Left lobe of liver (tissue), 2 donors: ENCODE results near the gene ZNF829. TPM values are rescaled to one million over a fixed set of nuclear protein-coding genes. Genes with fewer than 3 reads are reported as not detected.
A peak's percentile ranks its signal among the peaks of the same experiment; 100 is the strongest.

Source experiments
- ATAC-seq: fragments of 200-7000 bp; cut with Tn5 transposase; one replicate; pipeline ENCODE4 v1.9.1; 2020; ENCODE audit warnings: mild to moderate bottlenecking, moderate library complexity
- DNase-seq: peaks from one replicate; pipeline ENCODE4 v3.0.0-alpha.2; 2020; ENCODE audit warnings: low spot score
- total RNA-seq: library from RNA; stranded (reverse); gene quantifications from one replicate; pipeline ENCODE4 v1.2.1, GENCODE V29; 2021
- donor health status: DM: no; HTN: no; CAD: no; lungs with moderate emphysema.
- donor health status: DM: no; HTN: yes; CAD: no.

ZNF829 gene
- 0.70 TPM for total RNA-seq

GRCh38 chr19:36915992-36916830 is at the start of gene ZNF829, which contains the start of gene ZNF568:
Gene ZNF829, minus strand, starts transcription at chr19:36916291. Its CDS starts 1,124 bp downstream, at chr19:36915167.
Gene ZNF568, plus strand, starts transcription at chr19:36916332. Its CDS starts 6,439 bp downstream, at chr19:36922771.
- DNase-seq (peak; percentile 89), ATAC-seq (peak; percentile 98)

GRCh38 chr19:36963280-36963679 is 47.2 kb upstream of the ZNF829 start:
- ATAC-seq = no peak
- DNase-seq = no peak

GRCh38 chr19:36962346-36962745 is 46.3 kb upstream of the ZNF829 start:
- DNase-seq (no peak), ATAC-seq (no peak)

DNA sequence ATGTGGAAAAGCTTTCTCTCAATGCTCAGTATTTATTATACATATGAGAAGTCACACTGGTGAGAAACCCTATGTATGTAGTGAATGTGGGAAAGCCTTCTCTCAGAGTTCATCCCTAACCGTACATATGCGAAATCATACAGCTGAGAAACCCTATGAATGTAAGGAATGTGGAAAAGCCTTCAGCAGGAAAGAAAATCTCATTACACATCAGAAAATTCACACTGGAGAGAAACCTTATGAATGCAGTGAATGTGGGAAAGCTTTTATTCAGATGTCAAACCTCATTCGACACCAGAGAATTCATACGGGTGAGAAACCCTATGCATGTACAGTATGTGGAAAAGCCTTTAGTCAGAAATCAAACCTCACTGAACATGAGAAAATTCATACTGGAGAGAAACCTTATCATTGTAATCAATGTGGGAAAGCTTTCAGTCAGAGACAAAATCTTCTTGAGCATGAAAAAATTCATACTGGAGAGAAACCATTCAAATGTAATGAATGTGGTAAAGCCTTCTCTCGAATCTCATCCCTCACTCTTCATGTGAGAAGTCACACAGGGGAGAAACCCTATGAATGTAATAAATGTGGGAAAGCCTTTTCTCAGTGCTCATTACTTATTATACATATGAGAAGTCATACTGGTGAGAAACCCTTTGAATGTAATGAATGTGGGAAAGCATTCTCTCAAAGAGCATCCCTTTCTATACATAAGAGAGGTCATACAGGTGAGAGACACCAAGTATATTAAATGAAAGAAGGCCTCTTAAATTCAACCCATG is 34.4 kb upstream of the ZNF829 start:
- no peak for DNase-seq
- ATAC-seq = no peak

DNA sequence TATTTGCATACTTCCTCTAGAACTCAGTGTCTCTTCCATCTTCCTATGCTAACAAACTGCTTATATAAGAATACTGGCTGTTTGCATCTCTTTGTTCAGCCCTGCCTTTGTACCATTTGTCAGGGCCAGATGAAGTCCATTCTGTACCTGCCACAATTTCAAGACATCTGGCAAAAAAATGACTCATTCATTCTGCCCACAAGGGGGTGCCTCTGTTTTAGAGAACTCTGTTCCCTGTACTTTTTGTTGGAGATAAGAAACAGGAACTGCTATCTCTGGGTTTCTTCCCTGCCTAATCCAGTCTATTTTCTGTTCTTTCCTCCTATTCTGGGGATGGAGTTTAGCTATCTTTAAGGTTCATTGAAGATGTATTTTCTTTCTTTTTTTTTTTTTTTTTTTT is 23.1 kb upstream of the ZNF829 start:
- ATAC-seq (no peak), DNase-seq (no peak)

GRCh38 chr19:36931684-36932083 is 15.6 kb upstream of the ZNF829 start:
- DNase-seq (no peak), ATAC-seq (no peak)

GRCh38 chr19:36918090-36918489 is 2.0 kb upstream of the ZNF829 start:
- DNase-seq (no peak), ATAC-seq (no peak)

DNA sequence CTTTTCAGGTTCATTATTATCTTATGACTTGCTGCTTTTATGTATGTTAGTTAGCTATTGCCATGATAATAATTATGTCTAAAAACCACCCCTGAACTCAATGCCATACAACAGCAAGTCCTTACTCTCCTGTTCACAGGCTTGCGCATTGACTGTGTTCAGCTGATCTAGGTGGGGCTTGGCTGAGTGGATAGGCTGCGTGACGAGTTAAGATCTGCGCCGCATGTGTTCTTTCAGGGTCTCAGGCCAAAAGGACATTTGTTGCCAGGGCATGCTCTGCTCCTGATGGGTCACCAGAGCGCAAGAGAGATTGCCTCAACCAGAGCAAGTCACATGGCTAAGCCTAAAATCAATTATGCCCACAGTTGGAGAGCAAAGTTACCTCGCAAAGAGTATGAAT is 900 bp upstream of the ZNF829 start:
- no peak for ATAC-seq
- no peak for DNase-seq

DNA sequence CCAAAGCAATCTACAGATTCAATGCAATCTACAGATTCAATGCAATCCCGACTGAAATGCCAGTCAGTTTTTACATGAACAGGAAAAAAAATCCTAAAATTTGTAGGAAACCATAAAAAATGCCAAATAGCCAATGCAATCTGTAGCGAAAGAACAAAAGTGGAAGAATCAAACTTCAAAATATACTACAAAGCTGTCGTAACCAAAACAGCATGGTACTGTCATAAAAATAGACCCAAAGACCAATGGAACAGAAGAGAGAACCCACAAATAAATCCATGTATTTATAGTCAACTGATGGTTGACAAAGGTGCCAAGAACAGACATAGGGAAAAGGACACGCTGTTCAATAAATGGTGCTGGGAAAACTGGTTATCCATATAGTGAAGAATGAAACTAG is 17.7 kb downstream of the ZNF829 start:
- DNase-seq = no peak
- no peak for ATAC-seq

DNA sequence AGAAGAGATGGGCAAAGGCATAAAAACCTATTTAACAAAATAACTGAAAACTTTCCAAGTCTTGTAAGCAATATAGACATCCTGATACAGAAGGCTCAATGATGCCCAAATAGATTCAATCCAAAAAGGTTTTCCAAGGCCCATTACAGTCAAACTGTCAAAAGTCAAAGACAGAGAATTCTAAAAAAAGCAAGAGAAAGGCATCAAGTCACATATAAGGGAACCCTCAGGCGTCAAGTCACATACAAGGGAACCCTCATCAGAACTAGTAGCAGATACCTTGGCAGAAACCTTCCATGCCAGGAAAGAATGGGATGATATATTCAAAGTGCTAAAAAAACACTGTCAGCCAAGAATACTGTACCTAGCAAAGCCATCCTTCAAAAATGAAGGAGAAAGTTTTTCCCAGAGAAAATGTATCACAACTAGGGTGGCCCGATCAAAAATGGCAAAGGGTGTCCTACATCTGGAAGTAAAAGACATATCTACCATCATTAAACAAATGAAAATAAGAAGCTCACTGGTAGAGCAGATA is 21.2 kb downstream of the ZNF829 start:
- DNase-seq = no peak
- ATAC-seq = no peak

DNA sequence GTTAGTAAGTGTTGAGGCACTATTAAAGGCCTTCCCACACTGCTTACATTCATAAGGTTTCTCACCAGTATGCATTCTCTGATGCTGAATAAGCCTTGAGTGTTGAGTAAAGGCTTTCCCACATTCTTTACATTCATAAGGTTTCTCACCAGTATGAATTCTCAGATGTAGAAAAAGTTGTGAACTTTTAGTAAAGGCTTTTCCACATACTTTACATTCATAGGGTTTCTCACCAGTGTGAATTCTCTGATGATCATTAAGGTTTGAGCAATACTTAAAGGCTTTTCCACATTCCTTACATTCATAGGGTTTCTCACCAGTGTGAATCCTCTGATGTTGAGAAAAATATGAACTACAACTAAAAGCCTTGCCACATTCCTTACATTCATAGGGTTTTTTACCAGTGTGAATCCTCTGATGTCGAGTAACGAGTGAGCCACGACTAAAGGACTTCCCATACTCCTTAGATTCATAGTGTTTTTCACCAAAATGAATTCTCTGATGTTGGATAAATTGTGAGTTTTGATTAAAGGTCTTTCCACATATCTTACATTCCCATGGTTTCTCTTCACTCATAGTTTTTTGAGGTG is 24.2 kb downstream of the ZNF829 start:
- ATAC-seq (no peak), DNase-seq (no peak)

- ATAC-seq (no peak), DNase-seq (no peak)
Observed at GRCh38 chr19:36876993-36877938, 38.8 kb downstream of the ZNF829 start.

- no peak for ATAC-seq
- no peak for DNase-seq
Observed at GRCh38 chr19:36851898-36852297, 64.2 kb downstream of the ZNF829 start.

DNA sequence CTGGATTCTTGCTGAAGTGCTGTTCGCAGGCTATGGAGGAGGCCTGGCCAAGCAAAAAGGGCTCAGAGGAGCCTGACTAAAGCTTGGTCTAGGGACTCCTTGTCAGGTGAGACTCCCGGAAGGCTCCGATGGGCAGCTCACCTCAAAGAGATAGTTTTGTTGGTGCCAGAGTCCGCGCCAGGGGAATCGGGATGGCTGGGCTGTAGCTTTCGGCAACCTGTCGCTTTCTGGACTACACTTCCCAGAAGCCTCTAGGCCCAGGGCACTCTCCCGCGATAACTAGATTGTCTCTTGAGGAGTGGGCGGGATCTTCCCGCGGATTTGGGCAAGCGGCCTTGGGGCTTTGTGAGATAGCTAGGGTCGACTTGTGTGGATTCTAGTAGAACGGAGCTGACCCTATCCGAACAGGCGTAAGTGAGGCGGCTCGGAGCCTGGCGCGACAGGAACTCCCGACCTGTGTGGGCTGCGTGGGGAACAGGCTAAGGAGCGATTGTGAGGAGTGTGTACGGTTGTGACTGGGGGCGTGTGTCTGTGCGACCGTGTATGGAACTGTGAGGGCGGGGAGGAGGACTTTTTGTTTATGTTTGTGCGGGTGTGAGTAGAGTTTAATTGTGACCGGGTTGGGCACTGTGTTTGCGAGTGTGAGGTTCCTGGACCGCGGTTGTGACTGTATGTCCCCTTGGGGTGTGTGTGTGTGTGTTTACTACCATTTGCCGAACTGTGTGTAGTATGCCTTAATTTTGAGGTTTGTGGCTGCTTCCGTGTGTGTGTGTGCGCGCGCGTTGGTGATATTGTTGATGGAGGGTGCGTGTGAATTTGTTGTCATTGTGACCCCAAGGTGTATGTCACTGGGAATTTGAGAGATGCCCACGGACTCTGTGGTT is 65.3 kb downstream of the ZNF829 start, which contains the start of gene ZNF345:
Gene ZNF345 (plus strand): TSS at position 318 of the 884 bp plus-strand sequence. CDS start 25,955 bp downstream, outside the sequence.
- DNase-seq (peak; percentile 92), ATAC-seq (peak; percentile 94)

- ATAC-seq (peak; percentile 96), DNase-seq (peak; percentile 94)
Observed at GRCh38 chr19:36849701-36850558, 66.2 kb downstream of the ZNF829 start.

DNA sequence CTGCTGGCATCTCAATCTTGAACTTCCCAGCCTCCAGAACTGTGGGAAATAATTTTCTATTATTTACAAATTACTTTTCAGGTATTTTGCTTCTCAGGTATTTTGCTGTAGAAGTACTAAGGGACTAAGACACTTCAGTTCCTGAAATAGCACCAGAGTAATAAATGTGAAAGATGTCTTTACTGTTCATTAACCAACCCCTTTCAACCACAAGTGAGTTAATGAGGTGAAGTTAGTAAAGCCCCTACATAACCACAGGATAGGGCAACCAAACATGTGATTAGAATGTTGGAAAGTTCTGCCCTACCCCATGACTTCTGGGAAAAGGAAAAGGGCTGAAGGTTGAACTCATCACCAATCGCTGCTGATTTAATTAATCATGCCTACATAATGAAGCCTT is 68.1 kb downstream of the ZNF829 start:
- no peak for ATAC-seq

DNA sequence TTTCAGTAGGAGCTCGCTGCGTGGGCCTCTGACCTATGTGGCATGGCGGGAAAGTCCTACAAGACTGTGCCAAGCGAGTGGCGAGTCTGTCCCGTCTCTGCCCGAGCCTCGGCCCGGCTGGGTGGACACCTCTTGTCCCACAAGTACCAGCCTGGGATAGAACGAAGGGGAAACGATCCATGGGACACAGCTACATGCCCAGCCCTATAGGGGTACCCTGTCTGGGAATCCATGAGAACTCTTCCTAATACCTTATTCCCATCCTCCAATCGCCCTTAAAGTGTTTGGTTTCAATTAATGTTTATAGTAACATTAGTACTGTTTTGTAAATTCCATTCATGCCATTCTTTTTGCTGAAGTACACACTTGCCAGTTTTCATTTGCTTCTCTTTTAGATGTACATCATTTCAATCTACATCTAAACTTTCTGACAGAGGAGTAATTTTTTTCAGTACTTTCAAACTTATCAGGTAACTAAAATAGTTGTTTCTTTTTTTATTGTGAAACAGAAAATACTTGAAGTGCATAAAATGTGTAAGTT is 77.2 kb downstream of the ZNF829 start:
- ATAC-seq (no peak), DNase-seq (no peak)

More for the DNA sequence above, 68.1 kb downstream of the ZNF829 start:
- DNase-seq = no peak
